GM23338 (cell line): ENCODE results near the gene KMT2C. TPM values are rescaled to one million over a fixed set of nuclear protein-coding genes. Genes with fewer than 3 reads are reported as not detected.

Experiments
- ATAC-seq: fragments of 200-7000 bp; cut with Tn5 transposase; 3 replicates; pipeline ENCODE4 v1.9.1; 2020
- DNase-seq: peaks from one replicate; pipeline ENCODE4 v3.0.0-alpha.2; 2015; ENCODE audit warnings: low spot score
- H2AFZ ChIP-seq: fragments of 200-600 bp; sonication (generic); 2 replicates; pipeline ENCODE4 v1.8.0; 2016; ENCODE audit warnings: antibody characterized with exemption, mild to moderate bottlenecking, moderate library complexity
- H3F3A ChIP-seq: fragments of 200-600 bp; sonication (generic); replicated peaks from 2 replicates; pipeline ENCODE4 v1.8.0; 2017; ENCODE audit warnings: antibody characterized with exemption, mixed run types, low read depth
- H3K27ac ChIP-seq: fragments of 200-600 bp; sonication (generic); 2 replicates; pipeline ENCODE4 v1.6.1; 2016; ENCODE audit warnings: low read depth
- H3K27me3 ChIP-seq: fragments of 200-600 bp; sonication (generic); 2 replicates; pipeline ENCODE4 v1.8.0; 2016; ENCODE audit warnings: mild to moderate bottlenecking, mixed run types, moderate library complexity; ENCODE audit not compliant: insufficient read depth
- H3K36me3 ChIP-seq: fragments of 200-600 bp; sonication (generic); 2 replicates; pipeline ENCODE4 v1.8.0; 2016; ENCODE audit warnings: mild to moderate bottlenecking; ENCODE audit not compliant: insufficient read depth
- H3K4me1 ChIP-seq: fragments of 200-600 bp; sonication (generic); 2 replicates; pipeline ENCODE4 v1.8.0; 2016; ENCODE audit warnings: mild to moderate bottlenecking, moderate library complexity; ENCODE audit not compliant: insufficient read depth
- H3K4me2 ChIP-seq: fragments of 200-600 bp; sonication (generic); 2 replicates; pipeline ENCODE4 v1.7.1; 2017; ENCODE audit warnings: mixed run types
- H3K4me3 ChIP-seq: fragments of 200-600 bp; sonication (generic); 2 replicates; pipeline ENCODE4 v1.6.1; 2016; ENCODE audit warnings: mixed run types
- H3K79me2 ChIP-seq: fragments of 200-600 bp; sonication (generic); replicated peaks from 2 replicates; pipeline ENCODE4 v1.8.0; 2017; ENCODE audit warnings: mild to moderate bottlenecking; ENCODE audit not compliant: insufficient read depth
- H3K9me2 ChIP-seq: fragments of 200-600 bp; sonication (generic); 2 replicates; pipeline ENCODE4 v1.8.0; 2017; ENCODE audit not compliant: insufficient read depth
- H4K20me1 ChIP-seq: fragments of 200-600 bp; sonication (generic); replicated peaks from 2 replicates; pipeline ENCODE4 v1.8.0; 2017; ENCODE audit warnings: mild to moderate bottlenecking; ENCODE audit not compliant: insufficient read depth
- H3K27ac Mint-ChIP-seq: 2 replicates; pipeline ENCODE4 v1.8.0; 2020; ENCODE audit warnings: inconsistent platforms, mild to moderate bottlenecking, moderate library complexity, mixed read lengths
- H3K27me3 Mint-ChIP-seq: 3 replicates; pipeline ENCODE4 v1.8.0; 2022; ENCODE audit warnings: low read depth, mild to moderate bottlenecking, moderate library complexity, mixed read lengths, inconsistent platforms; ENCODE audit not compliant: insufficient read depth, poor library complexity
- H3K36me3 Mint-ChIP-seq: 3 replicates; pipeline ENCODE4 v1.8.0; 2021; ENCODE audit warnings: low read depth, mild to moderate bottlenecking, inconsistent platforms, moderate library complexity, mixed read lengths
- H3K4me1 Mint-ChIP-seq: 3 replicates; pipeline ENCODE4 v1.8.0; 2020; ENCODE audit warnings: mild to moderate bottlenecking, inconsistent platforms, mixed read lengths
- H3K4me3 Mint-ChIP-seq: 3 replicates; pipeline ENCODE4 v1.8.0; 2021; ENCODE audit warnings: moderate library complexity, mild to moderate bottlenecking, inconsistent platforms, mixed read lengths
- H3K9me3 Mint-ChIP-seq: 3 replicates; pipeline ENCODE4 v1.8.0; 2020; ENCODE audit warnings: moderate library complexity, mild to moderate bottlenecking, inconsistent platforms, mixed read lengths
- CREB1 ChIP-seq: fragments of 250-450 bp; sonication (Bioruptor Pico); IDR thresholded peaks from 2 replicates; pipeline ENCODE4 v1.5.0; 2020; ENCODE audit warnings: low read depth, mild to moderate bottlenecking, moderate library complexity
- CTCF ChIP-seq, 2 experiments: fragments of 200-600 bp in 1 of 2; sonication (generic) in 1 of 2; conservative IDR thresholded peaks; 2 replicates each; pipeline versions ENCODE4 v1.5.1 to v1.6.1; 2016 to 2017; ENCODE audit warnings: antibody characterized with exemption in 2 of 2, low read depth in 2 of 2, mild to moderate bottlenecking in 2 of 2, moderate library complexity in 1 of 2
- ETS1 ChIP-seq: IDR thresholded peaks from 2 replicates; pipeline ENCODE4 v1.6.1; 2016; ENCODE audit warnings: antibody characterized with exemption
- EZH2 ChIP-seq: fragments of 200-600 bp; sonication (generic); IDR thresholded peaks from one replicate; pipeline ENCODE4 v1.8.0; 2017; ENCODE audit warnings: antibody characterized with exemption, mild to moderate bottlenecking, low read depth; ENCODE audit not compliant: unreplicated experiment
- EZH2phosphoT487 ChIP-seq: fragments of 200-600 bp; sonication (generic); IDR thresholded peaks from one replicate; pipeline ENCODE4 v1.8.1; 2018; ENCODE audit warnings: antibody characterized with exemption; ENCODE audit not compliant: unreplicated experiment
- JUNB ChIP-seq: IDR thresholded peaks from one replicate; pipeline ENCODE4 v1.6.1; 2016; ENCODE audit warnings: antibody characterized with exemption; ENCODE audit not compliant: unreplicated experiment
- NANOG ChIP-seq: IDR thresholded peaks from 2 replicates; pipeline ENCODE4 v1.6.1; 2016; ENCODE audit warnings: antibody characterized with exemption, borderline replicate concordance
- POLR2AphosphoS5 ChIP-seq: IDR thresholded peaks from 2 replicates; pipeline ENCODE4 v1.6.1; 2016; ENCODE audit warnings: antibody characterized with exemption, low read depth
- REST ChIP-seq: IDR thresholded peaks from one replicate; pipeline ENCODE4 v1.6.1; 2018; ENCODE audit warnings: antibody characterized with exemption; ENCODE audit not compliant: unreplicated experiment
- STAT1 ChIP-seq: IDR thresholded peaks from one replicate; pipeline ENCODE4 v1.6.1; 2016; ENCODE audit warnings: antibody characterized with exemption; ENCODE audit not compliant: unreplicated experiment
- ZNF114 ChIP-seq: fragments of 250-450 bp; sonication (Bioruptor Pico); IDR thresholded peaks from 2 replicates; pipeline ENCODE4 v1.5.0; 2020; ENCODE audit warnings: mild to moderate bottlenecking, moderate library complexity
- ZNF331 ChIP-seq: fragments of 250-450 bp; sonication (Bioruptor Pico); IDR thresholded peaks from 2 replicates; pipeline ENCODE4 v1.5.0; 2020; ENCODE audit warnings: low read depth, mild to moderate bottlenecking, moderate library complexity
- ZNF462 ChIP-seq: fragments of 250-450 bp; sonication (Bioruptor Pico); IDR thresholded peaks from 2 replicates; pipeline ENCODE4 v1.5.0; 2020; ENCODE audit warnings: mild to moderate bottlenecking, moderate library complexity
- polyA plus RNA-seq: library from polyadenylated mRNA; unstranded; fragments of >200 nt; fragmentation: Nextera tagmentation; extraction: Ambion mirVana; gene quantifications from 2 replicates; pipeline ENCODE4 v1.2.1, GENCODE V29; 2016
- total RNA-seq: library from RNA; depleted of rRNA; stranded (reverse); fragments of >200 nt; shearing (Covaris generic); gene quantifications from 2 replicates; pipeline ENCODE4 v1.2.3, GENCODE V29; 2014

The KMT2C gene
- total and polyA plus RNA-seq, 2 experiments from 2014 or later = 11.4 to 39.0 TPM

GRCh38 chr7:152382244-152382643 lies 53.6 kb downstream of the KMT2C start:
- Histone ChIP-seq H3K4me3 (no peak overlapping the region), H3F3A (no peaks in the 10 kb centered on the region), H3K4me2 (no peak overlapping the region), H2AFZ (no peak overlapping the region), H3K27ac (no peak overlapping the region), H3K79me2 (peaks cover 89% of the 10 kb centered on the region), H3K27me3 (no peaks in the 10 kb centered on the region), H3K9me2 (no peaks in the 10 kb centered on the region), H4K20me1 (no peaks in the 10 kb centered on the region; the same call in none of the 2 replicates), H3K4me1 (peaks cover 14% of the 10 kb centered on the region; the same call in 1 of the 2 replicates), H3K36me3 (no peaks in the 10 kb centered on the region)
- Mint-ChIP-seq H3K4me1 (peaks cover 7% of the 10 kb centered on the region; the same call in 2 of the 3 replicates), H3K4me3 (no peak overlapping the region), H3K27ac (no peak overlapping the region), H3K9me3 (peaks cover 22% of the 10 kb centered on the region), H3K27me3 (peaks cover 5% of the 10 kb centered on the region), H3K36me3 (peaks cover 12% of the 10 kb centered on the region; the same call in 2 of the 3 replicates)
- no peak for ATAC-seq
- TF ChIP-seq JUNB (no peak), EZH2phosphoT487 (no peak), ZNF114 (no peak), STAT1 (no peak), CREB1 (CRISPR knock-in tag) (no peak), REST (no peak), NANOG (no peak), CTCF (conservative IDR thresholded peaks at IDR 0.05; ENCODE audit: low read depth in 2 of 2) (no peak), EZH2 (no peak), POLR2AphosphoS5 (no peak), ZNF331 (CRISPR knock-in tag) (no peak), ZNF462 (CRISPR knock-in tag) (no peak), ETS1 (no peak)
- no peak for DNase-seq
